SHP77 (cell line): ENCODE data around the gene LIN37.
A peak's percentile ranks its signal among the peaks of the same experiment; 100 is the strongest.
"Not testable (repeated sequence)": the region's sequence is repeated elsewhere in the genome, so short reads cannot be mapped to it uniquely, and the experiment has no call there.

Experiments
- DNase-seq, 2 experiments: peaks; one replicate each; lab custom pipeline; 2025; lab: John Stamatoyannopoulos, UW

LIN37 gene

DNA sequence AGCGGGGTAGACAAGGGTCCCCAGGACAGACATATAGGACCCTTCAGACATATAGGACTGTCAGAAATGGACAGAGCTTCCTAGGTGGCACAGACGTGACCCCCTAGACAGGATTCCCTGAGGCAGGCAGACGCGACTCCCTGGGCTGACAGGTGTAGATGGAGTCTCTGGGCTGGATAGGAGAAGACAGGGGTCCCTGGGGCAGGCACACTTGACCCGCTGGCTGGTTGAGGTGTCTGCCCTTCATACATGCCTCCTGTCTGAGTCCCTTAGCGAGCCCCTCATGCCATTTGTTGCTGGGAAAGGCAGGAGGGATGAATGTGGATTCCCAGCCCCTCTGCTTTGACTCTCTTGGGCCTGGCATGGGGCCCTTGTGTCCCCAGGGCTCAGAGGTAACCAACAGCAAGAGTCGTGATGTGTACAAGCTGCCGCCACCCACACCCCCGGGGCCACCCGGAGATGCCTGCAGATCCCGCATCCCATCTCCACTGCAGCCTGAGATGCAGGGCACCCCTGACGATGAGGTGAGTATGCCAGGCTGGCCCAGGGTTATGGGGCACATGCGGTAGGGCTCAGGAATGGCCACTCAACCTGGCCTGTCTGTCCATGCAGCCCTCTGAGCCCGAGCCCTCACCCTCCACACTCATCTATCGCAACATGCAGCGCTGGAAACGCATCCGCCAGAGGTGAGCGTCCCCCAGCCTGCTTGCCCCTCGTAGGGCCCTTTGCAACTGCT is 5.4 kb downstream of the LIN37 start:
- DNase-seq: no peak

GRCh38 chr19:35754370-35755130 is 6.2 kb downstream of the LIN37 start:
- DNase-seq: no peak

GRCh38 chr19:35755131-35755549 is 6.8 kb downstream of the LIN37 start:
- DNase-seq: no peak

DNA sequence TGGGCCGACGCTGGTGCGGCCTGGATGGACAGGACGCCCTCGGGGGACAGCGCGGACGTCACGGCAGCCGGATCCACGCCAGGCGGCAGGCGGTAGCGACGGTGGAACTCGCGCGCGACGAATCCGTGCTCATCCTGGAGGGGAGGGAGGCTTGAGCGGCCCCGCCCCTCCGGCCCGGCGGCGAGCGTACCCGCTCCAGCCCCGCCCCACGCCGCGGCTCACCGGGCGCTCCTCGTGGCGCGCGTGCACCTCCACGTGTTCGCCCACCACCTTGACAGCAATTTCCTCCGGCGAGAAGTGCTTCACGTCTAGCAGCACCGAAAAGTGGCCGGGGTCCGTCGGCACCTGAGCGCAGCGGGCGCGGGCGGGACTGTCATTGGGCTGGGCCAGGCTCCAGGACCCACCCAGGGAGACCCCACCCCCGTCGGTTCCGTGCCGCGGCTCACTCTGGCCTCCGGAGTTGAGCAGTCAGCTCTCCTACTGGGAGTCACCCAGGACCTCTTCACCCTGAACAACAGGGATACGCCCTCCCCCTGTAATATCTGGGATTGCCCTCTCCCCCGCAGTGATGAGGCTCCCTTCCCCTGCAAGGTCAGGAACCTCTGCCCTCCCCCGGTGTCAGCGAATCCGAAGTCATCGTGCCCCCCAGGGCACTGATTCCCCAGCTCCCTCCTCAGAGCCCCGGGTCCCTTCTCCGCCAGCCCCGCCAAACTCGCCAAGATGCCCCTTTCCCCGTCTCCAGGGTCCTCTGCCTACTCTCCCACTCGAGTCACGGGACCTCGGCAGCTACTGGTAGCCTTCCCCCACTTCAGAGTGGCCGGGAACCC is 7.4 kb downstream of the LIN37 start:
- DNase-seq: no peak

GRCh38 chr19:35756377-35757230 is 8.2 kb downstream of the LIN37 start, which contains the start of gene HSPB6:
Gene HSPB6 (minus strand): TSS chr19:35757029. CDS start chr19:35757008, 21 bp downstream.
- peak; percentile 12 to 59 for DNase-seq

- peak; percentile 16 to 74 for DNase-seq
Observed at GRCh38 chr19:35757231-35757748, 8.9 kb downstream of the LIN37 start.

- DNase-seq: peak; percentile 98
Observed at GRCh38 chr19:35757749-35758608, 9.6 kb downstream of the LIN37 start, which contains the start of gene PROSER3. Gene PROSER3 (plus strand): TSS chr19:35758176. CDS start chr19:35758216, 40 bp downstream.

GRCh38 chr19:35759697-35760096 is 11.3 kb downstream of the LIN37 start:
- DNase-seq: no peak

- no peak for DNase-seq
Observed at GRCh38 chr19:35760711-35761349, 12.5 kb downstream of the LIN37 start.

GRCh38 chr19:35764432-35765315 is 16.3 kb downstream of the LIN37 start:
- DNase-seq: no peak

DNA sequence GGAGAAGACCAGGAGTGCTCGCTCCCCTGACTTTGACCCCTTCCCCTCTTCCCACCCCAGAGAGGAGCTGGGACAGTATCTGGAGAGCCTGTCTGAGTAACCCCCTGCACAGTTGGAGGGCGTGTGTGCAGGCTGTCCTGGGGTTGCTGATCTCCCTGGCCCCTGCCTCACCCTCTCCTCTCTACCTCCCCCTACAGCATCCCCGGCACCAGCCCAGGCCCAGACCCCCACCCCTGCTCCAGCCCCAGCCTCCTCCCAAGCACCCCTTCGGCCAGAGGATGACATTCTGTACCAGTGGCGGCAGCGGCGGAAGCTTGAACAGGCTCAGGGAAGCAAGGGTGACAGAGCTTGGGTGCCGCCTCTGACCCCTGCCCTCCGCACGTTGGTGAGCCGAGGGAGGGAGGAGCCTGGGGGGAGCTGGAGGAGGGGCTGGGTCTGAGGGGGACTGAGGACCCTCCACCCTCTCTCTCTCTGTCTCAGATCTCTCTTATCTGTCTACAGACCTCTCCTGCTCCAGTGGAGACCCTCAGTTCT is 18.3 kb downstream of the LIN37 start:
- no peak for DNase-seq

DNA sequence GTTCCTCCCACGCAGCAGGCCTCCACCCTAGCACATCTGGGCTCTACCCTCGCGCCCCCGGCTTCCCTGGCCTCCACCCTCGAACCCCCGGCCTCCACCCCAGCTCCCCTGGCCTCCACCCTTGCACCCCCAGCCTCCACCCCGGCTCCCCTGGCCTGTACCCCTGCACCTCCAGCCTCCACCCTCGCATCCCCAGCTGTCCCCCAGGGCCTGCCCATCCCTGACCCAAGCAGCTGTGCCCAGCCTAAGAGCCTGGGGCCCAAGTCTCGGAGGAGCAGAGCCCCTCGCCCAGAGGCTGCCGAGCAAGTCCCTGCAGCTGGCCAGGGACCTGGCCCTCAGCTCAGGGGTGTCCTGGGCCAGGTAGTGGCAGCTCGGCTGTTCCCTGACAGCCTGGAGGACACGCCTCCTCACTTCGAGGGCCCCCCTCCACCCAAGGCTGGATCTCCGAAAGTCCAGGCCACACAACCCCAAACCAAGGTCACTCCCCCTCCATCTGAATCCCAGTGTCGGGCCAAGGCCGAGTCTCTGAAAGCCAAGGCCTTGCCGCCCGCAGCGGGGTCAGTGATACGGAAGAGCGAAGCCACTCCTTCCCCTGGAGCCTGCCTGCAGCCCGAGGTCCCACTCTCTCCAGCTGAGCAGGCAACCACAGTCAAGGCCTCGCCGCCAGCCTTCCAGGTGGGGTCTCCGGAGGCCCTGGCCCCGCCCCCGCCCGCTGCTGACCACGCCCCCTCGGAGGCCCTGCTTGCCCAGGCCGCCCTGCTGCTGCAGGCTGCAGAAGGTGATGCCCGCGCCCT is 19.1 kb downstream of the LIN37 start:
- DNase-seq: no peak

DNA sequence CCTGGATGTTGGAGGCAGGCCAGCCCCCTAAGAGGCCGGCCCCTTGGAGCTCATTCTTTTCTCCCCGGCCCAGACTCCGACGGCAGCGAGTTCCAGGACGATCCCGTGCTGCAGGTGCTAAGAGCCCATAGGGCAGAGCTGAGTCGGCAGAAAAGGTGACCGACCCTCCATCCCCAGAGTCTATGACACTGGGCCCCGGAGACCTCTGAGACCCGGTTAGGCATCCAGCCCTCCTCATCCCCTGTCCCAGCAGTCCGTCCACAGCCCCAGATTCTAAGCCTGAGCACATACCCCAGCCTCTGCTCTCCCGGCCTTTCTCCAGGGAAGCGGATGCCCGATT is 19.7 kb downstream of the LIN37 start:
- DNase-seq: no peak

- DNase-seq: not testable (repeated sequence)
Observed at GRCh38 chr19:35772362-35772761, 24.0 kb downstream of the LIN37 start.

DNA sequence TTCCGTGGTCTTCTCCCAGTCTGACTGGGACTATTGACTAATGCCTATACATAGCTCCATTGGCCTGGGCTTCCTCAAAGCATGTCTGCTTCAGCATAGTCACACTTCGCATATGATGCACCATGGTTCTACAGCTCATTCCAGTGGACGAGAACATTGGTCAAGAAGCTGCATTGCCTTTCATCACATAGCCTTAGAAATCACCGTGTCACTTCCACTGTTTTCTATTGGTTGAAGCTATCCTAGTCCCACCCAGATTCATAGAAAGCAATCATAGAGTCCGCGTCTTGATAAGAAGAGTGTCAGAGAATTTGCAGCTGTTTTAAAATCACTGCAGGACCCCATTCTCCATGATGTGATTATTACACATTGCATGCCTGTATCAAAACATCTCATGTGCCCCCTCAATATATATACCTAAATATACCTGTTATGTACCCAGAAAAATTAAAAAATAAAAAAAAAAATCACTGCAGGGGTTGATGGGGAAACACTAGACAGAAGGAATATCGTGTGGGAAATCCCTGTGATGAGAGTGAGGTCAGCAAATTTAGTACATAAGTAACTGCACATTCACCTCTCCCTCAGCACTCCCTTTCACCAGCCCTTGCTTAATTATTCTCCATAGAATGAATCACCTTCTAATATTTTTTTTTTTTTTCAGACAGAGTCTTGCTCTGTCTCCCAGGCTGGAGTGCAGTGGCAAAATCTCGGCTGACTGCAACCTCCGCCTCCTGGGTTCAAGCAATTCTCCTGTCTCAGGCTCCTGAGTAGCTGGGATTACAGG is 24.8 kb downstream of the LIN37 start:
- DNase-seq: no peak

DNA sequence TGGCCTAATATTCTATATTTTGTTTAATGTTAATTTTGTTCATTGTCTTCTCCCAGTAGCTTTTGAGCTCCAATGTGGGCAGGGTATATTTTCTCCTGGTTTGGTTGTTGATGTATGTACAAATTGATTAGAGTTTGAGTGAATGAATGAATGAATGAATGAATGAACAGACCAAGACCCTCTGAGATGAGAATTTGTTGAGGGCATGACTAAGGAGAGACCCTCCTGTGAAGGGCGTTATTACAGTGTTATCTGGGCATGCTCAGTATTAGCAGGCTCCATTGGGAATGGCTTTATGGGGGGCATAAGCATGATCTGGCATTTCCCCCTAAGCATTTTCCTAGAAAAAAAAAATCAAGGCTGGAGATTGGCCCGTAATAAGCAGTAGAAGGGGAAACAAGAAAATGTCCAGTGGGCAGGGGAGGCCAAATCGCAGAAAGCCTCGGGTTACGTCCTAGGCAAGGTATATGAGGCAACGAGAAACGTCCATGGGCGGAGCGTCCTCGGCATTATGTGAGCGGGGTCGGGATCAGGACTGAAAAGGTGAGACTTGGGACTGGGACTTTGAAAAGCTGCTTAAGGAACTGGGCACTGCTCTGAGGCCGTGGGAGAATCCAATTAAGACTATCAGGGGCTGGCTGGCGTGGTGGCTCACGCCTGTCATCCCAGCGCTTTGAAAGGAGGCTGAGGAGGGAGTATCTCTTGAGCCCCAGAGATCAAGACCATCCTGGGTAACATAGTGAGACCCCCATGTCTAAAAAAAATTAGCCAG is 26.1 kb downstream of the LIN37 start:
- DNase-seq: peak in 1 of 2 experiments; percentile 11
